Neural progenitor cell (in vitro differentiated cells): ENCODE data around the gene ITGB5. TPM values are rescaled to one million over a fixed set of nuclear protein-coding genes. Genes with fewer than 3 reads are reported as not detected.

Source experiments
- DNase-seq: peaks from one replicate; pipeline ENCODE4 v3.0.0-alpha.2; 2016; ENCODE audit warnings: low spot score
- H2AFZ ChIP-seq: fragments of 200-600 bp; sonication (generic); replicated peaks from 2 replicates; pipeline ENCODE4 v1.6.1; 2016; ENCODE audit warnings: antibody characterized with exemption
- H3F3A ChIP-seq: fragments of 200-600 bp; sonication (generic); 2 replicates; pipeline ENCODE4 v1.6.1; 2016; ENCODE audit warnings: antibody characterized with exemption, low read depth
- H3K27ac ChIP-seq: fragments of 200-600 bp; sonication (generic); 2 replicates; pipeline ENCODE4 v1.5.1; 2016; ENCODE audit warnings: mild to moderate bottlenecking
- H3K27me3 ChIP-seq: fragments of 200-600 bp; sonication (generic); 2 replicates; pipeline ENCODE4 v1.6.1; 2016; ENCODE audit warnings: mild to moderate bottlenecking, moderate library complexity
- H3K36me3 ChIP-seq: fragments of 200-600 bp; sonication (generic); 2 replicates; pipeline ENCODE4 v1.5.1; 2016
- H3K4me1 ChIP-seq: fragments of 200-600 bp; sonication (generic); 2 replicates; pipeline ENCODE4 v1.6.1; 2016; ENCODE audit warnings: mixed run types
- H3K4me2 ChIP-seq: fragments of 200-600 bp; sonication (generic); 2 replicates; pipeline ENCODE4 v1.6.1; 2016
- H3K4me3 ChIP-seq: fragments of 200-600 bp; sonication (generic); 2 replicates; pipeline ENCODE4 v1.5.1; 2016
- H3K79me2 ChIP-seq: fragments of 200-600 bp; sonication (generic); 2 replicates; pipeline ENCODE4 v1.6.1; 2016; ENCODE audit warnings: low read depth
- H3K9ac ChIP-seq: fragments of 200-600 bp; sonication (generic); 2 replicates; pipeline ENCODE4 v1.6.1; 2016
- H3K9me3 ChIP-seq: fragments of 200-600 bp; sonication (generic); 2 replicates; pipeline ENCODE4 v1.5.1; 2016; ENCODE audit warnings: low read depth
- H4K20me1 ChIP-seq: fragments of 200-600 bp; sonication (generic); 2 replicates; pipeline ENCODE4 v1.6.1; 2016; ENCODE audit warnings: low read depth
- H3K27ac Mint-ChIP-seq: 3 replicates; pipeline ENCODE4 v1.8.0; 2021; ENCODE audit warnings: mixed read lengths
- H3K27me3 Mint-ChIP-seq: 2 replicates; pipeline ENCODE4 v1.8.0; 2022; ENCODE audit warnings: low read depth, mild to moderate bottlenecking, inconsistent platforms, moderate library complexity, mixed read lengths; ENCODE audit not compliant: insufficient read depth
- H3K36me3 Mint-ChIP-seq: 3 replicates; pipeline ENCODE4 v1.8.0; 2021; ENCODE audit warnings: mixed read lengths
- H3K4me1 Mint-ChIP-seq: 3 replicates; pipeline ENCODE4 v1.8.0; 2021; ENCODE audit warnings: mixed read lengths
- H3K4me3 Mint-ChIP-seq: 3 replicates; pipeline ENCODE4 v1.8.0; 2021; ENCODE audit warnings: mild to moderate bottlenecking, moderate library complexity, mixed read lengths
- H3K9me3 Mint-ChIP-seq: 3 replicates; pipeline ENCODE4 v1.8.0; 2020; ENCODE audit warnings: mixed read lengths
- EZH2 ChIP-seq: fragments of 200-600 bp; sonication (generic); IDR thresholded peaks from 2 replicates; pipeline ENCODE4 v1.6.1; 2017; ENCODE audit warnings: antibody characterized with exemption, mild to moderate bottlenecking, moderate library complexity
- EZH2phosphoT487 ChIP-seq: fragments of 200-600 bp; sonication (generic); IDR thresholded peaks from 2 replicates; pipeline ENCODE4 v1.6.1; 2017; ENCODE audit warnings: antibody characterized with exemption
- total RNA-seq: library from RNA; depleted of rRNA; stranded (reverse); fragments of >200 nt; gene quantifications from 2 replicates; pipeline ENCODE4 v1.2.3, GENCODE V29; 2015; ENCODE audit warnings: low replicate concordance
- TF ChIP-seq, protein P1 (sequence below): fragments of 200-600 bp; sonication (generic); IDR thresholded peaks from 2 replicates; pipeline ENCODE4 v1.5.1; 2017; ENCODE audit warnings: antibody characterized with exemption, mild to moderate bottlenecking

ITGB5 gene
- total RNA-seq, 1 donor from 2014 or later = 55.8 TPM

DNA sequence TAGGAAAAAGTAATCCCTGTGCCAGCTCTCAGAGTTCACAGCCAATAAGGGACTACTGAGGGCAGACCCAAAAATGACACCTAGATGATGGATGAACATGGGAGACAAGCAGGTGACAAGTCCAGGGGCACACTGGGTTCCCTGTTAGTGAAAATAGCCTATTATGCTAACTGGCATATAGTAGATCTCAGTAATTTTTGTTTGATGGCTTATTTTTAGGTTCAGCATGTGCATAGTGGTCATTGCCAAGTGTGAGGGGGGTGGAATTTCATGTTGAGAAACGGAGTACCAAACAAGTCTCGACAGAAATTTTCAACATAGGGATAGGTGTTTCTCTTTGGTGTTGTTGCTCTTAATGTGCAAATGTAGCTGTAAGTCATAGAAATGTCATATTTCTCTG, 6.4 kb upstream of the ITGB5 start:
- Mint-ChIP-seq H3K9me3 (no peaks in the 10 kb centered on the region), H3K27ac (no peak overlapping the region), H3K4me1 (peaks cover 9% of the 10 kb centered on the region), H3K27me3 (peaks cover 14% of the 10 kb centered on the region), H3K4me3 (no peak overlapping the region), H3K36me3 (no peaks in the 10 kb centered on the region)
- H3K4me2 ChIP-seq = no peak overlapping the region
- no peaks in the 10 kb centered on the region for H4K20me1 ChIP-seq
- TF ChIP-seq EZH2phosphoT487 (no peak), EZH2 (no peak)
- TF ChIP-seq, protein P1, sequence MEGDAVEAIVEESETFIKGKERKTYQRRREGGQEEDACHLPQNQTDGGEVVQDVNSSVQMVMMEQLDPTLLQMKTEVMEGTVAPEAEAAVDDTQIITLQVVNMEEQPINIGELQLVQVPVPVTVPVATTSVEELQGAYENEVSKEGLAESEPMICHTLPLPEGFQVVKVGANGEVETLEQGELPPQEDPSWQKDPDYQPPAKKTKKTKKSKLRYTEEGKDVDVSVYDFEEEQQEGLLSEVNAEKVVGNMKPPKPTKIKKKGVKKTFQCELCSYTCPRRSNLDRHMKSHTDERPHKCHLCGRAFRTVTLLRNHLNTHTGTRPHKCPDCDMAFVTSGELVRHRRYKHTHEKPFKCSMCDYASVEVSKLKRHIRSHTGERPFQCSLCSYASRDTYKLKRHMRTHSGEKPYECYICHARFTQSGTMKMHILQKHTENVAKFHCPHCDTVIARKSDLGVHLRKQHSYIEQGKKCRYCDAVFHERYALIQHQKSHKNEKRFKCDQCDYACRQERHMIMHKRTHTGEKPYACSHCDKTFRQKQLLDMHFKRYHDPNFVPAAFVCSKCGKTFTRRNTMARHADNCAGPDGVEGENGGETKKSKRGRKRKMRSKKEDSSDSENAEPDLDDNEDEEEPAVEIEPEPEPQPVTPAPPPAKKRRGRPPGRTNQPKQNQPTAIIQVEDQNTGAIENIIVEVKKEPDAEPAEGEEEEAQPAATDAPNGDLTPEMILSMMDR = no peak
- no peak for DNase-seq
- no peaks in the 10 kb centered on the region for H3K9me3 ChIP-seq
- H3K4me1 ChIP-seq = peaks cover 11% of the 10 kb centered on the region
- H2AFZ ChIP-seq = no peak overlapping the region
- peaks cover 10% of the 10 kb centered on the region for H3F3A ChIP-seq
- H3K79me2 ChIP-seq = no peaks in the 10 kb centered on the region
- peaks cover 1% of the 10 kb centered on the region for H3K27me3 ChIP-seq
- H3K9ac ChIP-seq = no peak overlapping the region
- H3K27ac ChIP-seq = no peak overlapping the region
- no peaks in the 10 kb centered on the region for H3K36me3 ChIP-seq
- H3K4me3 ChIP-seq = no peak overlapping the region

DNA sequence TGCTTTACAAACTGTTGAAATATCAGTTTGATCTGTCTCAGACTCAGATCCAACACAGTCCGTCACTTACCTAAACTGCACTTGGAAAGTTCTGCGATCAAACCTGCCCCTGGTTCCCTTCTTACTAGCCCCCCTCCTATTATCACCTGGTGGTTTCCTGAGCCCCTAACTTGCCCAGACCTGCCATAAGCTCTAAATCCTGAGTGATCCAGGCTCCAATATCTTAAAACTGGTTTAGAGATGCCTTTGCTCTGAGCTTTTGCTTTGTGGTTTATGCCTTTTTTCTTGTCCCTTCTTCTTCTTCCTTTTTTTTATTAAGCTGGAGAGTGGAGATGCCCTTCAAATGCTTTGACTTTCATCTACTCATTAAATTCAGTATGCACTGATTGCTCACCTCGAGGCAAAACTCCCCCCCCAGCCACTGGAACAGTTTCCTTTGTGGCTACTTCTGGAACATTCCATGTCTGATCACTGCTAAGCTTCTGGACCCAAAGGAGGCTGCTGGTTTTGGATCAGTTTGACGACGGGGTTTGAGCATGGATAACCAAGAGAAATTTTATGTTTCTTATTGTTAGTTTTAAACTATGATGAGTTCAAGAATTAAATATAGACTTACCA, 3.5 kb upstream of the ITGB5 start:
- peaks cover 34% of the 10 kb centered on the region for H3F3A ChIP-seq
- Mint-ChIP-seq H3K9me3 (no peaks in the 10 kb centered on the region), H3K36me3 (no peaks in the 10 kb centered on the region), H3K4me3 (peak overlapping the region; percentile 48), H3K27me3 (peaks cover 19% of the 10 kb centered on the region), H3K4me1 (peaks cover 18% of the 10 kb centered on the region), H3K27ac (peak overlapping the region; percentile 20)
- no peak overlapping the region for H3K27ac ChIP-seq
- no peak overlapping the region for H3K4me2 ChIP-seq
- TF ChIP-seq EZH2 (no peak), EZH2phosphoT487 (no peak)
- TF ChIP-seq, protein P1 = no peak
- no peak for DNase-seq
- peaks cover 16% of the 10 kb centered on the region for H3K4me1 ChIP-seq
- H3K27me3 ChIP-seq = peaks cover 10% of the 10 kb centered on the region
- H3K36me3 ChIP-seq = no peaks in the 10 kb centered on the region
- no peaks in the 10 kb centered on the region for H4K20me1 ChIP-seq
- H3K4me3 ChIP-seq = no peak overlapping the region
- H3K9me3 ChIP-seq = no peaks in the 10 kb centered on the region
- no peak overlapping the region for H3K9ac ChIP-seq
- no peak overlapping the region for H2AFZ ChIP-seq
- peaks cover 9% of the 10 kb centered on the region for H3K79me2 ChIP-seq

DNA sequence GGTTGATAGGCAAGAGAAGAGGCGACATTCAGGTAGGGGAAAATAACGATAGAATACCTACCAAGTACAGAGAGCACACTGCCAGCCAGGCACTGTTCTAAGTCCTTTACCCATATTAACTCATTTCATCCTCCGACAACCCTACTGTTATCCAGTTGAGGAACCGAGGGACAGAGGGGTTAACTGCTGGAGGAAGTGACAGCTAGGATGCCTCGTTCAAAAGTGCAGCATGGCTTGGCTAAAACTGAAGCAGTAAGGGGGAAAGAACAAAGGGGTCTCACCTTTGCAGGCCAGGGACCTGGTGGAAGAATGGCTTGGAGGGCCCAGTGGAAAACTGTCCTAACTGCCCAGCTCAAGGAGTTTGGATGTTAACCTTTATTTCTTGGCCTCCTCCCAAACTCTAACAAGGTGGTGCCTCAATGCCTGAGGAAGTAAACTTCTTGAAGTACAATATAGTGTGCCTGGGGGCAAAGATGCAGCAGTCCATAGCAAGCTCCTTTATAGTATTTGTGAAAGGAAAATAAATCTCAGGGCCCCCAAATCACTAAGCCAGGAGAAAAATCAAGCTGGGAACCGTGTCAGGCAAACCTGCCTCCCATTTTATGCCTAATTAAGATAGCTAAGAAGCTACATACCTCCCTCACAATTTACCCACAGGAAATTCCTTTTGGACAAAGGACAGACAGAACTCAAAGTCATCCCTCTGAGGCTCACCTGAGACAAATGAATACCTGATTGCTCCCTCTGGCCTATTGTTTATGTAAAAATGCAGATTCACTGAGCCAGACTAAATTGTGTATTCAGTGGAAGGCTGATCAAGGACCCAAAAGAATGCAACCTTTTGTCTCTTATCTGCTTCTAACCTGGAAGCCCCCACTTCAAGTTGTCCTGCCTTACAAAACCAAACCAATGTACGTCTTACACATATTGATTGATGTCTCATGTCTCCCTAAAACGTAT, 1.6 kb upstream of the ITGB5 start:
- Mint-ChIP-seq H3K27me3 (peaks cover 20% of the 10 kb centered on the region), H3K9me3 (no peaks in the 10 kb centered on the region), H3K4me3 (peak overlapping the region; percentile 84), H3K27ac (peak overlapping the region; percentile 12), H3K4me1 (peaks cover 36% of the 10 kb centered on the region), H3K36me3 (no peaks in the 10 kb centered on the region)
- Histone ChIP-seq H3K36me3 (no peaks in the 10 kb centered on the region), H4K20me1 (peaks cover 11% of the 10 kb centered on the region), H3K4me1 (peaks cover 34% of the 10 kb centered on the region), H3K4me3 (no peak overlapping the region), H3K9me3 (no peaks in the 10 kb centered on the region), H3F3A (peaks cover 53% of the 10 kb centered on the region), H3K79me2 (peaks cover 25% of the 10 kb centered on the region), H3K9ac (no peak overlapping the region), H3K4me2 (peak overlapping the region; percentile 33), H2AFZ (no peak overlapping the region), H3K27ac (no peak overlapping the region), H3K27me3 (peaks cover 10% of the 10 kb centered on the region)
- DNase-seq = no peak
- no peak for TF ChIP-seq EZH2
- TF ChIP-seq, protein P1 = no peak
- TF ChIP-seq EZH2phosphoT487 = no peak
